Activated T-helper 1 cell treated with anti-CD3 and anti-CD28 coated beads, Interleukin-12 subunit alpha, Interleukin-12 subunit beta, Interleukin-2, Interleukin-4 antibody, amounts not matched to agents 30 ng/mL and 10 ng/mL and 1 ng/mL, durations not matched to agents 14 hours and 24 hours and 36 hours (primary cell): ENCODE data around the gene MTERF4. TPM values are rescaled to one million over a fixed set of nuclear protein-coding genes. Genes with fewer than 3 reads are reported as not detected.

ENCODE experiments used
- DNase-seq: peaks from one replicate; pipeline ENCODE4 v3.0.0; 2021; ENCODE audit warnings: low spot score
- H3K27ac Mint-ChIP-seq: one replicate; pipeline ENCODE4 v1.8.0; 2021; ENCODE audit warnings: mild to moderate bottlenecking, mixed read lengths
- H3K27me3 Mint-ChIP-seq: one replicate; pipeline ENCODE4 v1.8.0; 2022; ENCODE audit warnings: mild to moderate bottlenecking, moderate library complexity, mixed read lengths; ENCODE audit not compliant: insufficient read depth
- H3K36me3 Mint-ChIP-seq: one replicate; pipeline ENCODE4 v1.8.0; 2021; ENCODE audit warnings: low read depth, mixed read lengths
- H3K4me1 Mint-ChIP-seq: one replicate; pipeline ENCODE4 v1.8.0; 2021; ENCODE audit warnings: low read depth, mixed read lengths
- H3K4me3 Mint-ChIP-seq: one replicate; pipeline ENCODE4 v1.8.0; 2021; ENCODE audit warnings: mild to moderate bottlenecking, moderate library complexity, mixed read lengths
- H3K9me3 Mint-ChIP-seq: one replicate; pipeline ENCODE4 v1.8.0; 2021; ENCODE audit warnings: mixed read lengths
- intact Hi-C: fragments of 100-400 bp; cut with micrococcal nuclease; formaldehyde crosslinking; loops from one replicate; pipeline ENCODE4 v1.15.1; 2024
- total RNA-seq: library from RNA; stranded (reverse); gene quantifications from 2 replicates; pipeline ENCODE4 v1.2.3, GENCODE V29; 2022

Gene MTERF4, protein sequence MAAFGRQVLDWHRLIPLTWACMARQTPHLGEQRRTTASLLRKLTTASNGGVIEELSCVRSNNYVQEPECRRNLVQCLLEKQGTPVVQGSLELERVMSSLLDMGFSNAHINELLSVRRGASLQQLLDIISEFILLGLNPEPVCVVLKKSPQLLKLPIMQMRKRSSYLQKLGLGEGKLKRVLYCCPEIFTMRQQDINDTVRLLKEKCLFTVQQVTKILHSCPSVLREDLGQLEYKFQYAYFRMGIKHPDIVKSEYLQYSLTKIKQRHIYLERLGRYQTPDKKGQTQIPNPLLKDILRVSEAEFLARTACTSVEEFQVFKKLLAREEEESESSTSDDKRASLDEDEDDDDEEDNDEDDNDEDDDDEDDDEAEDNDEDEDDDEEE
- total RNA-seq = 40.5 and 43.3 TPM in 2 replicates

DNA sequence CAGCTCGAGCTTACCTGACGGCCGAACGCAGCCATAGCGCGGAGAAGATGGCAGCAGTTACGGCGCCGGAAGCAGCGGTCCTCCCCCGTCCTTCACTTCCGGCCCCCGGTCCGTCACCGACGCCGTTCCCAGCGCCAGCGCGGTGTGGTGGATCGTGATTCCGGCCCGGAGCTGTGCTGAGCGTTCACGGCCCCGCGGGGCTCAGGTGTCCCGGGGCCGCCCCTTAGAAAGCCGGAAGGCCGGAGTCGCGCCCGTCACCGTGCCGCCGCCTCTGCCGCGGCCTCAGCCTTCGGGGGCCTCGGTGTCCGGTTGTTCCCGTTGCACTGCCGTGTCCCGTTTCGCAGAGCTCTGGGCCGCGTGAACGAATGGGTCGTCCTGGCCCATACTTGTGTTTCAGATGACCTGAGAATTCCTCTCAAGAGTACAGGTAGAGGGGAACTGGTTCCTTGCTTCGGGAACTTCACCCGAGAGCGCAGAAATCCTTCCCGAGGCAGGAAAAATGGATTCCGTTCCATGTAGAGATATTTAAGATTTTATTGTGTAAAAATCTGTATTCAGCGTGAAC, at the start of gene MTERF4:
MTERF4 (minus strand) TSS at position 49 of the 565 bp plus-strand sequence; CDS start at position 35, 14 bp downstream.
- intact Hi-C loops = loop anchor here (1.0 to 2.0 kb wide), 6 partner anchors 25 to 406 kb away; partner anchors contain the start of genes FARP2, HDLBP, PASK and SEPTIN2
- peak within 1 kb of the TSS; percentile 94 for H3K4me3 Mint-ChIP-seq
- peak within 1 kb of the TSS; percentile 98 for H3K27ac Mint-ChIP-seq
- peak; percentile 86 for DNase-seq
- peaks cover 41% of the 10 kb centered on the region for H3K4me1 Mint-ChIP-seq
- no peaks in the 10 kb centered on the region for H3K27me3 Mint-ChIP-seq
- H3K36me3 Mint-ChIP-seq = peaks cover 23% of the 10 kb centered on the region
- H3K9me3 Mint-ChIP-seq = no peaks in the 10 kb centered on the region

DNA sequence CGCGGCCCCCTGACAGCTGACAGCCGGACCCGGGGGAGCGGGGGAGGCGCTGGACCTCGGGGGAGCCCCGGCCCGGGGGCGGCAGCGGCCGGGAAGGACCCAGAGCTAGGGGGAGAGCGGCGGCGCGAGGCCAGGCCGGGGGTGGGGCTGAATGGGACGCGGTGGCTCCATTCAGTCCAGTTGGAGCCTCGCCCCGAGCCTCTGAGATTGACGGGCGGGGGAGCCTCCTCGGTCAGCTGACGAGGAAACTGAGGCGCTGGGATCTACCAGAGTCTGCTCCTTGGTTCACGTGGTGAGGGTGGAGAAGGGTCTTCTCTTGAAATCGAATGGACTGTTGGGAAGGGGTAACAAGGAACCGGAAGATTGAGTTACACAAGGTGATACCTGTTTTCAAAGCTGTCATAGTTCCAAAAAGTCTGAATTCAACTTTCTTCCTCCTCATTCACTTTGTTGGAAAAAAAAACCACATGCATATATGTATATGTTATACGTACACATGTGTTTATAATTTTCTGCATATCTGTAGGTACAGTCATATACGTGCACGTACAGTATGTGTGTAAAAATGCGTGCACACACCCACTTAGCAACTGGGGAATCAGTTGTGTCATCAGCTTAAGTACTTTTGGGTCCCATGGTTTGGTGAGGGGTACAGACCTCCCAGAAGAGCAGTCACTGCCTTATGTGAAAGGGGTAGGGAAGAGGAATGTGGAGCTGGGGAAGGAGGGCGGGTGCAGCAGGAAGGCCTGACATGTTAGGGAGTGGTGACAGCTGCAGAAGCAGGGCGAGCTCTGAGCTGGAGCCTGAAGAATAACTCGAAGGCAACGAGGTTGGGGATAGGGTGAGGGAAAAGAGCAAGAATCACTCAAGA, 48.8 kb upstream of the MTERF4 start:
- Mint-ChIP-seq H3K27ac (peak overlapping the region; percentile 95), H3K36me3 (peaks cover 24% of the 10 kb centered on the region), H3K9me3 (no peaks in the 10 kb centered on the region), H3K4me1 (peaks cover 60% of the 10 kb centered on the region), H3K27me3 (no peaks in the 10 kb centered on the region), H3K4me3 (peak overlapping the region; percentile 95)
- DNase-seq = no peak
- intact Hi-C loops = loop anchor here (1.0 kb wide), 3 partner anchors 73 to 590 kb away; partner anchors contain the start of genes HDLBP and SEPTIN2

DNA sequence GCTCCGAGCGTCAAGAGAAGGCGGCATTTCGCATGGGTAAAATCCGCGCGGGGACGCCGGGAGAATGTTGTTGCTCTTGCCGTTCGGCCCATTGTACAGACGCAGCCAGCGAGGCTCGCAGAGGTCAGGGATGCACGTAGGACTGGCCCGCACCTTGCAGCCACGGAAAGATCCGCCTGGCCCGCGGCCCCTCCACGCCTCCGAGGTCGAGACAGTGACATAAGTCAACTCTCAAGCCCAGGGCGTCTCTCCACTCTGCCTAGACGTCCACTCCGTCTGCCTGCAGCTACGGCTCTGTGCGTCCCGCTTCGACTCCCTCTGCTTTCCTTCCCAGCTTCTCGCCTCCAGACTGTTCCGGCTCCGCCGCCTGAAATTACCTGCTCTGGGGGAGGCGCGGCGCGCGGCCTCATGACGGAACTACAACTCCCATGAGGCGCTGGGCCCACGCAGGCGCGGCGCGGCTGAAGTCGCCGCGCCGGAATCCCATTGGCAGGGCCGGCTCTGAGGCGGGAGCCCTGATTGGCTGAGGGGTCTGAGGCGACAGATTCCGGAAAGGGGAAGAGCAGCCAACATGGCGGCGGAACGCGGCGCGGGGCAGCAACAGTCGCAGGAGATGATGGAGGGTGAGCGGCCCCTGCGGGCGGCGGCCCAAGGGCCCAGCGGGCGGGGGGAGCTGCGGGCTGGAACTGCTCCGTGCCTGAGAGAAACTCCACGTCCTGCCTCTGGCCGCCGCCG, 48.0 kb upstream of the MTERF4 start, which contains the start of gene PPP1R7:
PPP1R7 (plus strand) TSS at position 543 of the 735 bp plus-strand sequence; CDS start at position 572, 29 bp downstream.
- Mint-ChIP-seq H3K27ac (peak within 1 kb of the TSS; percentile 95), H3K4me1 (peaks cover 61% of the 10 kb centered on the region), H3K36me3 (peaks cover 26% of the 10 kb centered on the region), H3K27me3 (no peaks in the 10 kb centered on the region), H3K4me3 (peak within 1 kb of the TSS; percentile 95), H3K9me3 (no peaks in the 10 kb centered on the region)
- DNase-seq = peak; percentile 91
- intact Hi-C loops = loop anchor here (1.0 kb wide), 7 partner anchors 23 to 589 kb away; partner anchors contain the start of genes DTYMK, HDLBP, MTERF4 and SEPTIN2

DNA sequence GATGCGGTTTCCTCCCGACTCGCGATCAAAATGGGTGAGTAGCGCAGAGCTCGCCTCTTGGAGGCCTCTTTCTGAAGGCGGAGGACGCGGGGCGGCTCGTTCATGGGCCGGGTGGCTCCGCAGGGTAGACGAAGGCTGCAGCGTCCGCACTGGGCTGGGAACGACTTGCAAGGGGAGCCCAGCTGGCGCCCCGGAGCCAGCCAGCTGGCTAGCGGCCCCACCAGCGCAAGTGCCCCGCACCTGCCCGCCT, 47.5 kb upstream of the MTERF4 start:
- Mint-ChIP-seq H3K36me3 (peaks cover 21% of the 10 kb centered on the region), H3K4me1 (peaks cover 57% of the 10 kb centered on the region)

DNA sequence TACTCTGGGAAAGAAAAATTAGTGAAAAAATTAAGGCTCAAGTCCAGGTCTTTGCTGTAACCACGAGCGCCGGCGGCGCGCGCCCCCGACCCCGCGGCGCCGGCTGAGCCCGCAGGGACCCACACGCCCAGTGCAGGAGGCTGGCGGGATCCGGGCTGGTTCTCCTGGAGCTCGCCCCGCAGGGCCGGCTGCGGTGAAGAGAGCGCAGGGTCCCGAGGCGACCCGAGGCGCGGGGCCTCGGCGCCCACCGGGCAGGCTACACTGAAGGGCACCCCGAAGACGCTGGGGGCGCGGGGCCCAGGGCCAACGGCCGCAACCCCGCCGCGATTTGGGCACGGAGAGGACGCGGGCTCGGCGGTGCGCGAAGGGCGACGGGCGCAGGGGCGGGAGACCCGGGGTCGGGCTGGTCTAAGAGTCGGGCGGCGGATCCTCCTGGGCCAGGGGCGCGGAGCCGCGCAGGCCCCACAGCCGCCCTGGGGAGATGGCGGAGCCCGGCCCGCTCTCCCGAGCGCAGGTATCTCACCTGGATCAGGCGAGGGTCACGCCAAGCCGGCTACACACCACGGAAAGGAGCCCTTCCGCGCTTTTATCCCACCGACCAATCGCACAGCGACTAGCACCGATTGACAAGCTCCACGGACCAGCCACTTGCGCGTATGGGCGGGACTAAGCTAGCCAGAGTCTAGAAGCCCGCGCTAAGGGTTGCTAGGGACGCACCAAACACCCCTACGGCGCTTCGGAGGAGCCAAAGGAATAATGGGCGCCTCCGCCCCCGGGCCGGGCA, 47.0 kb upstream of the MTERF4 start, which contains the start of gene PASK:
PASK (minus strand) TSS at position 582 of the 784 bp plus-strand sequence. CDS start 6,440 bp downstream, outside the sequence.
- Mint-ChIP-seq H3K4me3 (peak within 1 kb of the TSS; percentile 95), H3K27me3 (no peaks in the 10 kb centered on the region), H3K36me3 (peaks cover 21% of the 10 kb centered on the region), H3K4me1 (peaks cover 56% of the 10 kb centered on the region), H3K27ac (peak within 1 kb of the TSS; percentile 95), H3K9me3 (no peaks in the 10 kb centered on the region)
- intact Hi-C loops = loop anchor here (1.0 kb wide), 4 partner anchors 22 to 537 kb away; partner anchors contain the start of genes DTYMK and MTERF4
- peak; percentile 92 for DNase-seq

More for the DNA sequence above, 47.5 kb upstream of the MTERF4 start:
- intact Hi-C loops = loop anchor here (1.0 kb wide), 4 partner anchors 22 to 537 kb away; partner anchors contain the start of genes DTYMK and MTERF4
- Mint-ChIP-seq H3K9me3 (no peaks in the 10 kb centered on the region), H3K27ac (peak overlapping the region; percentile 88), H3K4me3 (peak overlapping the region; percentile 95), H3K27me3 (no peaks in the 10 kb centered on the region)
- no peak for DNase-seq

DNA sequence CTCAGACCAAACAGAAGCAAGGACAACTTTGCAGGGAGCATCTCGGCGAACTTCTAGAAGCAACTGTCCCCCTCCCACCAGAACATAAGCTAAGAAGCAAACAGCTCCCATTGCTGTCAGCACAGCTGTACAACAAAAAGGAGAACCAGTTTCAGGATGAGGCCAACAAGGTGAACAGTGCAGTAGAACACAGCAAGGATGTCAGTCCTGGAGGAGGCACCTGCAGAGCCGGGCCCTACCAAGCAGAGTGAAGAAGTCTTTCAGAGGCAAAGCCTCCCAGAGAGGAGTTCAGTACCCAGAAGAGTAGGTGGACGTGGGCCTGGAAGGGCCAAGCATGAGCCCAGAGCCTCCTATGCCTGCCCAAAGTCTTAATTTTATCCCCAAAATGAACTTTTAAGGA, 46.2 kb upstream of the MTERF4 start:
- intact Hi-C loops = no loop called here
- H3K9me3 Mint-ChIP-seq = no peaks in the 10 kb centered on the region
- peaks cover 51% of the 10 kb centered on the region for H3K4me1 Mint-ChIP-seq
- H3K27me3 Mint-ChIP-seq = no peaks in the 10 kb centered on the region
- H3K36me3 Mint-ChIP-seq = peaks cover 19% of the 10 kb centered on the region
- H3K27ac Mint-ChIP-seq = peak overlapping the region; percentile 90
- H3K4me3 Mint-ChIP-seq = peak overlapping the region; percentile 95
- DNase-seq = no peak

DNA sequence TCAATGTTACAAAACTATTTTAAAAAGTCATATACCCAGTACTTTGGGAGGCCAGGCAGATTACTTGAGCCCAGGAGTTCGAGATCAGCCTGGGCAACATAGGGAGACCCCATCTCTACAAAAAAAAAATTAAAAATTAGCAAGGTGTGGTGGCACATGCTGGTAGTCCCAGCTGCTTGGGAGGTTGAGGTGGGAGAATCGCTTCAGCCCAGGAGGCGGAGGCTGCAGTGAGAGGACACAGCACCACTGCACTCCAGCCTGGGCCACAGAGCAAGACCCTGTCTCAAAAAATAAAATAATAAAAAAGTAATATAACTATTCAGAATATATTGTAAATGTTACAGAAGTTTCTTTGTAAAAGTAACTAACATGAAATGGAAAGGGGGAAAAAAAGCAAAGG, 45.2 kb upstream of the MTERF4 start:
- no peak overlapping the region for H3K4me3 Mint-ChIP-seq

DNA sequence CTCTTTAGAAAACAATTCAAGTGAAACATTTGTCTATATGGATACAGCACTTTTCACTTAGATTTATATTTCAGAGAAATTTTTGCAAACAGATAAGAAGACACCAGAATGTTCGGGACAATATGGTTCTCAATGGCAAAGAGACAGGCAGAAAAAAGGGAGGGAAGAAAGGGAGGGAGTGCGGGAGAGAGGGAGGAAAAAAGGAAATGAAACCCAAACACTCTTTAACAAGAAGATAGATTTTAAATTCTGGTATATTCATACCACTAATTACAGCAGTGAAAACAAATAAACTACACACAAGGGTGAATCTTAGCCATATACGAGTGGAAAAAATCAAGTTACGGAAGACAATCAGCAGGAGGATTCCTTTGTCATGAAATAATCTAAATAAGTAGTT, 44.2 kb upstream of the MTERF4 start:
- Mint-ChIP-seq H3K4me1 (peaks cover 35% of the 10 kb centered on the region), H3K27ac (no peak overlapping the region), H3K4me3 (no peak overlapping the region), H3K36me3 (peaks cover 25% of the 10 kb centered on the region), H3K9me3 (no peaks in the 10 kb centered on the region), H3K27me3 (no peaks in the 10 kb centered on the region)
- DNase-seq = no peak
- intact Hi-C loops = no loop called here

More for the DNA sequence above, 45.2 kb upstream of the MTERF4 start:
- Mint-ChIP-seq H3K9me3 (no peaks in the 10 kb centered on the region), H3K27ac (no peak overlapping the region), H3K4me1 (peaks cover 45% of the 10 kb centered on the region), H3K27me3 (no peaks in the 10 kb centered on the region), H3K36me3 (peaks cover 19% of the 10 kb centered on the region)
- intact Hi-C loops = no loop called here
- DNase-seq = no peak

DNA sequence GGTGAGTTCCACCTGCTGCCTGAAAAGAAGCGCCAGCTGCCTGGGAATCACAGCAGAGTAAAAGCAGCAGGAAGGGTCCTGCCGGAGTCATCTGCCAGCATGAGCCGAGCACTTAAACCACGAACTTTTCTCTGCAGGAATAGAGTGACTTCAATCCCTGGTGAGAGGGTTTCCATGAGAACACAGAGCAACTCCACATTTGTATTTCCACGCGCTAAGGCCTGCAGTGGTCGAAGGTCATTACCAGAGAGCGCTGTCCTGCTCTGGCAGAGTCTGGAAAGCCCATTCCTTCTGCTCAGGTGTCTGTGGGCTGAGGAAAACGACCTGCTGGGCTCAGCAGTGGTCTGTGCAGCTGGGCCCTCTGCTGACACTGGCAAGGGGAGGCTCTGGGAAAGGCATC, 40.5 kb upstream of the MTERF4 start:
- intact Hi-C loops = no loop called here
- Mint-ChIP-seq H3K4me1 (peaks cover 13% of the 10 kb centered on the region), H3K27me3 (no peaks in the 10 kb centered on the region), H3K4me3 (no peak overlapping the region), H3K9me3 (no peaks in the 10 kb centered on the region), H3K36me3 (peaks cover 30% of the 10 kb centered on the region), H3K27ac (no peak overlapping the region)
- no peak for DNase-seq

DNA sequence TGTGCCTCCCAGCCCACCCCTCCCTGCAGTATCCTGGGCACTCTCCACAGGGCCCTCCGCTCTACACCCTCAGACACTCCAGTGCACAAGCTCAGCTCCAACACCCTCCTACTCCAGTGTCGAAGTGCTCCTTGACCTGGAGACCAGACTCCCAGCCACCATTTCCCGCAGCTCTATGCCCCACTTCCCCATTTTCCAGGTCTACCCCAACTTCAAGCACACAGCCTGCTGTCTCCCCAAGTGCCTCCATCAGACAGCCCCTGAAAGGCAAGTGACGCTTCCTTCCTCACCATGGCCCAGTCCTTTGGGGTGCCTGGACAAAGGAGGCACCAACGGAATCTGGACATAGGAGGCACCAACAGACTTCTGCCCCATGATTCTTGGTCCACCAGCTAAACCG, 40.0 kb upstream of the MTERF4 start:
- H3K36me3 Mint-ChIP-seq = peaks cover 30% of the 10 kb centered on the region
- intact Hi-C loops = no loop called here
- no peak for DNase-seq
- no peaks in the 10 kb centered on the region for H3K27me3 Mint-ChIP-seq
- peak overlapping the region; percentile 42 for H3K27ac Mint-ChIP-seq
- H3K4me1 Mint-ChIP-seq = peaks cover 13% of the 10 kb centered on the region
- no peak overlapping the region for H3K4me3 Mint-ChIP-seq
- no peaks in the 10 kb centered on the region for H3K9me3 Mint-ChIP-seq

DNA sequence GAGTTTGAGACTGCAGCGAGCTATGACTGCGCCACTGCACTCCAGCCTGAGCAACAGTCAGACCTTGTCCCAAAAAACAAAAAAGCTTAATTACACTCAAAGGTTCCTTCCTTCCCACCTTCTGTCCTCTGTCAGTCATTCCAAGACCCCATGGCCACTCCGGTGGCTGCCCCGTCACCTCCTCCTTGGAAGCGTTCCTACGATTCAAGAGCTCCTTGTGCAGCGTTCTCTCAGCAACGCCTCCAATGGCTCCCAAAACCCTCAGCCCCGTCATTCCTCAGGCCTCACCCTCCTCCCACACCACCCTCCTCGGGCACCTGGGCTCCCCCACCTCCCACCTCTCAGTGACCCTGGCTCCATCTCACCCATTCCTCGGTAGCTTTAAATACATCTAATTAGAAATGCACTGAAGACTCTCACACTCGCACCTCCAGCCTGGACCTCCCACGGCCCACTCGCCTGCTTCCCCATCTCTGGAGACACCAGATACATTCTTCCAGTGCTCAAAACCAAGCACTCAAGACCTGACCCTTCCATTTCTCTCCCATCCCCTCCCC, 39.2 kb upstream of the MTERF4 start:
- Mint-ChIP-seq H3K27ac (no peak overlapping the region), H3K4me1 (peaks cover 7% of the 10 kb centered on the region), H3K9me3 (no peaks in the 10 kb centered on the region), H3K27me3 (no peaks in the 10 kb centered on the region), H3K36me3 (peaks cover 33% of the 10 kb centered on the region), H3K4me3 (no peak overlapping the region)
- DNase-seq = no peak
- intact Hi-C loops = no loop called here
